Neural cell (in vitro differentiated cells): Measurements from ENCODE around the gene FBXL15. TPM values are rescaled to one million over a fixed set of nuclear protein-coding genes. Genes with fewer than 3 reads are reported as not detected.
A peak's percentile ranks its signal among the peaks of the same experiment; 100 is the strongest.

Experiments
- H2AFZ ChIP-seq: fragments of 200-600, 300-800 bp; sonication (generic), shearing (Covaris generic); 2 replicates; pipeline ENCODE4 v1.6.0; 2014; ENCODE audit warnings: low read depth, mild to moderate bottlenecking, antibody characterized with exemption, low read length, moderate library complexity
- H3F3A ChIP-seq: fragments of 200-600 bp; shearing (Covaris generic); 2 replicates; pipeline ENCODE4 v1.6.1; 2016; ENCODE audit warnings: mild to moderate bottlenecking, moderate library complexity, mixed read lengths, antibody characterized with exemption, low read length; ENCODE audit not compliant: insufficient read depth, poor library complexity, severe bottlenecking
- H3K27ac ChIP-seq: fragments of 200-600, 300-800 bp; sonication (generic), shearing (Covaris generic); 2 replicates; pipeline ENCODE4 v1.5.1; 2014; ENCODE audit warnings: mild to moderate bottlenecking, low read length, moderate library complexity
- H3K27me3 ChIP-seq: fragments of 300-800, 200-600 bp; sonication (generic), shearing (Covaris generic); 2 replicates; pipeline ENCODE4 v1.6.0; 2014; ENCODE audit warnings: mild to moderate bottlenecking, low read depth, low read length, moderate library complexity; ENCODE audit not compliant: insufficient read depth
- H3K36me3 ChIP-seq: fragments of 300-800, 200-600 bp; sonication (generic), shearing (Covaris generic); 2 replicates; pipeline ENCODE4 v1.5.1; 2014; ENCODE audit warnings: mild to moderate bottlenecking, antibody characterized with exemption, low read length, moderate library complexity; ENCODE audit not compliant: insufficient read depth
- H3K4me2 ChIP-seq: fragments of 300-800, 200-600 bp; sonication (generic), shearing (Covaris generic); 2 replicates; pipeline ENCODE4 v1.6.0; 2014; ENCODE audit warnings: mild to moderate bottlenecking, low read length
- H3K4me3 ChIP-seq: fragments of 300-800, 200-600 bp; sonication (generic), shearing (Covaris generic); 2 replicates; pipeline ENCODE4 v1.5.1; 2014; ENCODE audit warnings: mild to moderate bottlenecking, low read length, moderate library complexity
- H3K79me2 ChIP-seq: fragments of 200-600 bp; shearing (Covaris generic); replicated peaks from 2 replicates; pipeline ENCODE4 v1.6.0; 2014; ENCODE audit warnings: mild to moderate bottlenecking, low read length, moderate library complexity; ENCODE audit not compliant: insufficient read depth
- H3K9ac ChIP-seq: fragments of 300-800, 200-600 bp; sonication (generic), shearing (Covaris generic); 2 replicates; pipeline ENCODE4 v1.6.1; 2016; ENCODE audit warnings: mild to moderate bottlenecking, low read length, mixed read lengths
- H3K9me2 ChIP-seq: fragments of 200-600 bp; shearing (Covaris generic); 2 replicates; pipeline ENCODE4 v1.6.1; 2016; ENCODE audit warnings: mild to moderate bottlenecking, low read length, mixed read lengths; ENCODE audit not compliant: insufficient read depth
- H3K9me3 ChIP-seq: fragments of 200-600, 300-800 bp; sonication (generic), shearing (Covaris generic); 2 replicates; pipeline ENCODE4 v1.6.1; 2016; ENCODE audit warnings: mild to moderate bottlenecking, mixed run types, low read length, moderate library complexity, mixed read lengths
- H4K20me1 ChIP-seq: fragments of 200-600 bp; shearing (Covaris generic); 2 replicates; pipeline ENCODE4 v1.6.1; 2016; ENCODE audit warnings: mild to moderate bottlenecking, mixed run types; ENCODE audit not compliant: insufficient read depth
- EP300 ChIP-seq: fragments of 450-650 bp; conservative IDR thresholded peaks from 2 replicates; pipeline ENCODE4 v1.6.1; 2014; ENCODE audit warnings: antibody characterized with exemption, mild to moderate bottlenecking, moderate library complexity; ENCODE audit not compliant: poor library complexity, severe bottlenecking
- EZH2 ChIP-seq: fragments of 200-600, 300-800 bp; shearing (Covaris generic), sonication (generic); IDR thresholded peaks from 2 replicates; pipeline ENCODE4 v1.6.1; 2014; ENCODE audit warnings: antibody characterized with exemption, low read length, borderline replicate concordance, mild to moderate bottlenecking; ENCODE audit not compliant: insufficient read depth, poor library complexity, severe bottlenecking
- MXI1 ChIP-seq: fragments of 450-650 bp; conservative IDR thresholded peaks from 2 replicates; pipeline ENCODE4 v1.6.1; 2014; ENCODE audit warnings: antibody characterized with exemption, mild to moderate bottlenecking; ENCODE audit not compliant: poor library complexity, severe bottlenecking
- POLR2AphosphoS5 ChIP-seq: IDR thresholded peaks from 2 replicates; pipeline ENCODE4 v1.6.1; 2012
- RAD21 ChIP-seq: fragments of 450-650 bp; conservative IDR thresholded peaks from 2 replicates; pipeline ENCODE4 v1.6.1; 2014; ENCODE audit warnings: antibody characterized with exemption, mild to moderate bottlenecking, moderate library complexity
- SMC3 ChIP-seq: fragments of 450-650 bp; conservative IDR thresholded peaks from 2 replicates; pipeline ENCODE4 v1.6.1; 2014; ENCODE audit warnings: antibody characterized with exemption, mild to moderate bottlenecking, moderate library complexity; ENCODE audit not compliant: poor library complexity
- TAF1 ChIP-seq: IDR thresholded peaks from 2 replicates; pipeline ENCODE4 v1.6.1; 2012; ENCODE audit warnings: low read depth
- polyA plus RNA-seq: library from polyadenylated mRNA; depleted of rRNA; stranded (reverse); fragments of >200 nt; gene quantifications from 2 replicates; pipeline ENCODE4 v1.2.3, GENCODE V29; 2014
- TF ChIP-seq, protein P1 (sequence below): fragments of 450-650 bp; IDR thresholded peaks from 2 replicates; pipeline ENCODE4 v1.5.1; 2014; ENCODE audit warnings: antibody characterized with exemption, mild to moderate bottlenecking, moderate library complexity; ENCODE audit not compliant: poor library complexity, severe bottlenecking
- TF ChIP-seq, protein P2 (sequence below): IDR thresholded peaks from 2 replicates; pipeline ENCODE4 v1.6.1; 2012; ENCODE audit warnings: borderline replicate concordance

FBXL15 gene
- polyA plus RNA-seq, 1 donor from 2014 or later = 37.8 TPM

DNA sequence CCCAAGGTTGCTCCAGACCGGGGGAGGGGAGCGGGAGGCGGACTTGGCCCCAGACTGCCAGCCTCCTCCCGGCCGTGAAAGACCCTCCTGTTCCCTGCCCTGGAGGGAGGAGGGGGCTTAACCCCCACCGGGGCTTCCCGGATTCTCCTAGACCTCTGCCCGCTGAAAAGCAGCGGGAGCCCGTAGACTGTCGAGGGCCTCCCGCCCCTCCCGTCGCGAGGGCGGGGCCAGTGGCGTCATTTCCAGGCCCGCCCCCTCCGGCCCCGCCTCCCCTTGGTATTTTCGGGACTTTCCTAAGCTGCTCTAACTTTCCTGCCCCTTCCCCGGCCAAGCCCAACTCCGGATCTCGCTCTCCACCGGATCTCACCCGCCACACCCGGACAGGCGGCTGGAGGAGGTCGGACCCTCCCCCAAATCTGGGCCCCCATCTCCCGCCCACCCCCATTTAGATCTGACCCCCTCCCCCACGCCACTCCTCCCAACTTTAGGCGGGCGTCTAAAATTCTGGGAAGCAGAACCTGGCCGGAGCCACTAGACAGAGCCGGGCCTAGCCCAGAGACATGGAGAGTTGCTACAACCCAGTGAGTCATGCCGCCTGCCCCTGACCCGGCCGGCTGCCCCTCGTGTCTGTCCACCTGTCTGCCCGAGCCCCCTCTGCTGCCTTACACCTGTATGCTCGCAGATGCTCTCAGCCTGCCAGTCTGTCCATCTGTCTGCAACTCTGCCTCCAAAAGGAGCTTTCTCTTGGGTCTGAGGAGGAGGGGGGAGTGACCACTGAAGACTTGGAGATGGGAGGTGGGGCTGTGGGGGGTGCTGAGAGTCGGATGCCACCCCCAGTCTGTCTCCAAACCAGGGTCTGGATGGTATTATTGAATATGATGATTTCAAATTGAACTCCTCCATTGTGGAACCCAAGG, 25.0 kb upstream of the FBXL15 start, which contains the start of gene NFKB2:
Gene NFKB2, plus strand, starts transcription at position 306 of the 917 bp plus-strand sequence. Its CDS starts 255 bp downstream, at position 561.
- TF ChIP-seq POLR2AphosphoS5 (no peak), RAD21 (no peak), TAF1 (no peak)
- TF ChIP-seq, protein P1, sequence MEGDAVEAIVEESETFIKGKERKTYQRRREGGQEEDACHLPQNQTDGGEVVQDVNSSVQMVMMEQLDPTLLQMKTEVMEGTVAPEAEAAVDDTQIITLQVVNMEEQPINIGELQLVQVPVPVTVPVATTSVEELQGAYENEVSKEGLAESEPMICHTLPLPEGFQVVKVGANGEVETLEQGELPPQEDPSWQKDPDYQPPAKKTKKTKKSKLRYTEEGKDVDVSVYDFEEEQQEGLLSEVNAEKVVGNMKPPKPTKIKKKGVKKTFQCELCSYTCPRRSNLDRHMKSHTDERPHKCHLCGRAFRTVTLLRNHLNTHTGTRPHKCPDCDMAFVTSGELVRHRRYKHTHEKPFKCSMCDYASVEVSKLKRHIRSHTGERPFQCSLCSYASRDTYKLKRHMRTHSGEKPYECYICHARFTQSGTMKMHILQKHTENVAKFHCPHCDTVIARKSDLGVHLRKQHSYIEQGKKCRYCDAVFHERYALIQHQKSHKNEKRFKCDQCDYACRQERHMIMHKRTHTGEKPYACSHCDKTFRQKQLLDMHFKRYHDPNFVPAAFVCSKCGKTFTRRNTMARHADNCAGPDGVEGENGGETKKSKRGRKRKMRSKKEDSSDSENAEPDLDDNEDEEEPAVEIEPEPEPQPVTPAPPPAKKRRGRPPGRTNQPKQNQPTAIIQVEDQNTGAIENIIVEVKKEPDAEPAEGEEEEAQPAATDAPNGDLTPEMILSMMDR = no peak
- no peaks in the 10 kb centered on the region for H3K36me3 ChIP-seq
- H3K4me2 ChIP-seq = peak within 1 kb of the TSS; percentile 70
- no peak within 1 kb of the TSS for H3K27ac ChIP-seq
- peak within 1 kb of the TSS; percentile 39 for H3K9ac ChIP-seq
- H2AFZ ChIP-seq = no peak within 1 kb of the TSS
- H3F3A ChIP-seq = no peaks in the 10 kb centered on the region
- H3K9me2 ChIP-seq = no peaks in the 10 kb centered on the region
- H3K4me3 ChIP-seq = peak within 1 kb of the TSS; percentile 73
- no peaks in the 10 kb centered on the region for H3K79me2 ChIP-seq
- H4K20me1 ChIP-seq = no peaks in the 10 kb centered on the region
- no peaks in the 10 kb centered on the region for H3K9me3 ChIP-seq
- peaks cover 32% of the 10 kb centered on the region for H3K27me3 ChIP-seq

DNA sequence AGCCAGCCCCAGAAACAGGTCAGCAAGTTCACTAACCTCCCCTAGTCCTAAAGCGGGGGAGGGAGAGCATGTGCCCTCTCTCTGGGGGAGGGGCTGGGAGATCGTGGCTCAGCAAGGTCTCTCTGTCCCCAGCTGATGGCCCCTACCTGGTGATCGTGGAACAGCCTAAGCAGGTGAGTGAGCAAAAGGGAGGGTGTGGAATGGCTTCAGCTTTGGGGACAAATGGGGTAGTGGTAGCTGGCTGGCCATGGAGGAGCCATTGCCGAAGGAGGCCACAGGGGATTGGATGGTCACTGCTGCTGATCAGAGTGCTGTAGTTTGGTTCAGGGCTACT, 24.4 kb upstream of the FBXL15 start:
- peaks cover 32% of the 10 kb centered on the region for H3K27me3 ChIP-seq
- TF ChIP-seq EZH2 (no peak), POLR2AphosphoS5 (no peak), MXI1 (no peak), EP300 (no peak), SMC3 (no peak), TAF1 (no peak), RAD21 (no peak)
- TF ChIP-seq, protein P1 = no peak
- TF ChIP-seq, protein P2, sequence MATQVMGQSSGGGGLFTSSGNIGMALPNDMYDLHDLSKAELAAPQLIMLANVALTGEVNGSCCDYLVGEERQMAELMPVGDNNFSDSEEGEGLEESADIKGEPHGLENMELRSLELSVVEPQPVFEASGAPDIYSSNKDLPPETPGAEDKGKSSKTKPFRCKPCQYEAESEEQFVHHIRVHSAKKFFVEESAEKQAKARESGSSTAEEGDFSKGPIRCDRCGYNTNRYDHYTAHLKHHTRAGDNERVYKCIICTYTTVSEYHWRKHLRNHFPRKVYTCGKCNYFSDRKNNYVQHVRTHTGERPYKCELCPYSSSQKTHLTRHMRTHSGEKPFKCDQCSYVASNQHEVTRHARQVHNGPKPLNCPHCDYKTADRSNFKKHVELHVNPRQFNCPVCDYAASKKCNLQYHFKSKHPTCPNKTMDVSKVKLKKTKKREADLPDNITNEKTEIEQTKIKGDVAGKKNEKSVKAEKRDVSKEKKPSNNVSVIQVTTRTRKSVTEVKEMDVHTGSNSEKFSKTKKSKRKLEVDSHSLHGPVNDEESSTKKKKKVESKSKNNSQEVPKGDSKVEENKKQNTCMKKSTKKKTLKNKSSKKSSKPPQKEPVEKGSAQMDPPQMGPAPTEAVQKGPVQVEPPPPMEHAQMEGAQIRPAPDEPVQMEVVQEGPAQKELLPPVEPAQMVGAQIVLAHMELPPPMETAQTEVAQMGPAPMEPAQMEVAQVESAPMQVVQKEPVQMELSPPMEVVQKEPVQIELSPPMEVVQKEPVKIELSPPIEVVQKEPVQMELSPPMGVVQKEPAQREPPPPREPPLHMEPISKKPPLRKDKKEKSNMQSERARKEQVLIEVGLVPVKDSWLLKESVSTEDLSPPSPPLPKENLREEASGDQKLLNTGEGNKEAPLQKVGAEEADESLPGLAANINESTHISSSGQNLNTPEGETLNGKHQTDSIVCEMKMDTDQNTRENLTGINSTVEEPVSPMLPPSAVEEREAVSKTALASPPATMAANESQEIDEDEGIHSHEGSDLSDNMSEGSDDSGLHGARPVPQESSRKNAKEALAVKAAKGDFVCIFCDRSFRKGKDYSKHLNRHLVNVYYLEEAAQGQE = no peak
- no peaks in the 10 kb centered on the region for H3K36me3 ChIP-seq
- no peaks in the 10 kb centered on the region for H3K9me2 ChIP-seq
- no peak overlapping the region for H3K4me3 ChIP-seq
- no peaks in the 10 kb centered on the region for H3F3A ChIP-seq
- H3K27ac ChIP-seq = no peak overlapping the region
- no peaks in the 10 kb centered on the region for H3K79me2 ChIP-seq
- H3K9ac ChIP-seq = no peak overlapping the region
- no peak overlapping the region for H3K4me2 ChIP-seq
- H2AFZ ChIP-seq = no peak overlapping the region
- H4K20me1 ChIP-seq = no peaks in the 10 kb centered on the region
- H3K9me3 ChIP-seq = no peaks in the 10 kb centered on the region
